ENCODE data around the gene CNKSR3.

GRCh38 chr6:154466971-154467679, 43.4 kb downstream of the CNKSR3 start:
- no peak for TF ChIP-seq ARNTL (CRISPR knock-in tag; IDR thresholded peaks at IDR 0.05; ENCODE audit: borderline replicate concordance, low read depth)
- TF ChIP-seq CREB5 (CRISPR knock-in tag; IDR thresholded peaks at IDR 0.05; ENCODE audit: low read depth): no peak
- no peak for TF ChIP-seq GLIS3 (CRISPR knock-in tag; IDR thresholded peaks at IDR 0.05)
- no peak for TF ChIP-seq ZNF70 (CRISPR knock-in tag; IDR thresholded peaks at IDR 0.05)
- no peak for TF ChIP-seq OSR1 (CRISPR knock-in tag; IDR thresholded peaks at IDR 0.05)
- TF ChIP-seq ESRRG (CRISPR knock-in tag; IDR thresholded peaks at IDR 0.05): no peak
- no peak for TF ChIP-seq TSHZ2 (CRISPR knock-in tag; IDR thresholded peaks at IDR 0.05)
- TF ChIP-seq ZNF8 (CRISPR knock-in tag; IDR thresholded peaks at IDR 0.05): no peak

All from SK-N-SH treated with all-trans-retinoic acid at 6 μM for 48 hours (cell line).